ENCODE results near the gene PTPN23. TPM values are rescaled to one million over a fixed set of nuclear protein-coding genes. Genes with fewer than 3 reads are reported as not detected.

Gene PTPN23
- total and polyA plus RNA-seq, 4 experiments from 2014 or later = 0.46 to 53.9 (median 27.2) TPM

- peaks cover 0 to 5% (median under 1%) of the 10 kb centered on the region in 4 donors for H3K4me1 Mint-ChIP-seq
- peaks cover 19 to 47% of the 10 kb centered on the region in 2 donors for H3K36me3 Mint-ChIP-seq
- Histone ChIP-seq H3K36me3 (ENCODE audit: insufficient read depth, low read length) (peaks cover 54% of the 10 kb centered on the region), H3K9me3 (ENCODE audit: control insufficient read depth in 1 of 2, low read length in 2 of 2) (no peaks in the 10 kb centered on the region), H3K27me3 (ENCODE audit: insufficient read depth, low read length) (no peaks in the 10 kb centered on the region), H3K4me1 (ENCODE audit: insufficient read depth, low read length) (no peaks in the 10 kb centered on the region), H3K4me3 (ENCODE audit: low read length in 2 of 2) (no peak overlapping the region), H3K27ac (ENCODE audit: low read depth, low read length) (no peak overlapping the region)
- intact Hi-C loops (cut with micrococcal nuclease) = no loop called here
- no peaks in the 10 kb centered on the region for H3K9me3 Mint-ChIP-seq
- peak overlapping the region in 3 of 7 donors; percentile 75 to 87 (median 75) for H3K27ac Mint-ChIP-seq
- POLR2A ChIA-PET (ENCODE audit: partially characterized antibody) = no interaction called here
- H3K27me3 Mint-ChIP-seq = no peaks in the 10 kb centered on the region
- H3K4me3 Mint-ChIP-seq = no peak overlapping the region
- CTCF ChIA-PET (ENCODE audit: partially characterized antibody) = interaction anchor here (1.2 kb wide), 1 partner anchor 8 kb away, joined by 6 read pairs; no protein-coding TSS in a partner anchor
- DNase-seq = no peak
Measured at GRCh38 chr3:47412842-47413520, 32.2 kb downstream of the PTPN23 start.

- Mint-ChIP-seq H3K9me3 (no peaks in the 10 kb centered on the region), H3K36me3 (peaks cover 19 to 41% of the 10 kb centered on the region in 2 donors), H3K4me1 (peaks cover 0 to 5% (median under 1%) of the 10 kb centered on the region in 4 donors), H3K4me3 (no peak overlapping the region), H3K27me3 (no peaks in the 10 kb centered on the region), H3K27ac (no peak overlapping the region)
- DNase-seq = no peak
- Histone ChIP-seq H3K36me3 (ENCODE audit: insufficient read depth, low read length) (peaks cover 47% of the 10 kb centered on the region), H3K4me3 (ENCODE audit: low read length in 2 of 2) (no peak overlapping the region), H3K9me3 (ENCODE audit: control insufficient read depth in 1 of 2, low read length in 2 of 2) (no peaks in the 10 kb centered on the region), H3K27me3 (ENCODE audit: insufficient read depth, low read length) (no peaks in the 10 kb centered on the region), H3K4me1 (ENCODE audit: insufficient read depth, low read length) (no peaks in the 10 kb centered on the region), H3K27ac (ENCODE audit: low read depth, low read length) (no peak overlapping the region)
- CTCF ChIA-PET (ENCODE audit: partially characterized antibody) = no interaction called here
- intact Hi-C loops (cut with micrococcal nuclease) = no loop called here
- POLR2A ChIA-PET (ENCODE audit: partially characterized antibody) = no interaction called here
Measured at GRCh38 chr3:47413751-47414150, 32.9 kb downstream of the PTPN23 start.

GRCh38 chr3:47414161-47414564 is 33.3 kb downstream of the PTPN23 start:
- Mint-ChIP-seq H3K36me3 (peaks cover 19 to 45% of the 10 kb centered on the region in 2 donors), H3K9me3 (no peaks in the 10 kb centered on the region), H3K27me3 (no peaks in the 10 kb centered on the region), H3K4me1 (peaks cover 0 to 5% (median under 1%) of the 10 kb centered on the region in 4 donors), H3K4me3 (no peak overlapping the region), H3K27ac (no peak overlapping the region)
- Histone ChIP-seq H3K27me3 (ENCODE audit: insufficient read depth, low read length) (no peaks in the 10 kb centered on the region), H3K4me1 (ENCODE audit: insufficient read depth, low read length) (no peaks in the 10 kb centered on the region), H3K27ac (ENCODE audit: low read depth, low read length) (no peak overlapping the region), H3K4me3 (ENCODE audit: low read length in 2 of 2) (no peak overlapping the region), H3K9me3 (ENCODE audit: control insufficient read depth in 1 of 2, low read length in 2 of 2) (no peaks in the 10 kb centered on the region), H3K36me3 (ENCODE audit: insufficient read depth, low read length) (peaks cover 46% of the 10 kb centered on the region)
- DNase-seq = no peak
- intact Hi-C loops (cut with micrococcal nuclease) = no loop called here
- ChIA-PET POLR2A (ENCODE audit: partially characterized antibody) (no interaction called here), CTCF (ENCODE audit: partially characterized antibody) (no interaction called here)

- no peaks in the 10 kb centered on the region for H3K9me3 ChIP-seq (ENCODE audit: control insufficient read depth in 1 of 2, low read length in 2 of 2)
- Mint-ChIP-seq H3K4me1 (peaks cover 0 to 5% (median under 1%) of the 10 kb centered on the region in 4 donors), H3K9me3 (no peaks in the 10 kb centered on the region), H3K27me3 (no peaks in the 10 kb centered on the region), H3K4me3 (no peak overlapping the region), H3K27ac (peak overlapping the region in 3 of 7 donors; percentile 42 to 59 (median 42)), H3K36me3 (peaks cover 19 to 47% of the 10 kb centered on the region in 2 donors)
- intact Hi-C loops (cut with micrococcal nuclease) = no loop called here
- H3K36me3 ChIP-seq (ENCODE audit: insufficient read depth, low read length) = peaks cover 51% of the 10 kb centered on the region
- H3K27ac ChIP-seq (ENCODE audit: low read depth, low read length) = no peak overlapping the region
- H3K4me3 ChIP-seq (ENCODE audit: low read length in 2 of 2) = no peak overlapping the region
- POLR2A ChIA-PET (ENCODE audit: partially characterized antibody) = no interaction called here
- CTCF ChIA-PET (ENCODE audit: partially characterized antibody) = no interaction called here
- no peak for DNase-seq
- H3K4me1 ChIP-seq (ENCODE audit: insufficient read depth, low read length) = no peaks in the 10 kb centered on the region
- H3K27me3 ChIP-seq (ENCODE audit: insufficient read depth, low read length) = no peaks in the 10 kb centered on the region
Measured at GRCh38 chr3:47414666-47415587, 34.1 kb downstream of the PTPN23 start.

GRCh38 chr3:47416041-47416440 is 35.2 kb downstream of the PTPN23 start:
- Mint-ChIP-seq H3K36me3 (peaks cover 21 to 50% of the 10 kb centered on the region in 2 donors), H3K27ac (peak overlapping the region in 3 of 7 donors; percentile 42 to 78 (median 59)), H3K9me3 (no peaks in the 10 kb centered on the region), H3K4me1 (peaks cover 3 to 8% (median 4%) of the 10 kb centered on the region in 4 donors), H3K27me3 (no peaks in the 10 kb centered on the region), H3K4me3 (peak overlapping the region in 1 of 8 donors; percentile 60)
- no peaks in the 10 kb centered on the region for H3K9me3 ChIP-seq (ENCODE audit: control insufficient read depth in 1 of 2, low read length in 2 of 2)
- peaks cover 5% of the 10 kb centered on the region for H3K4me1 ChIP-seq (ENCODE audit: insufficient read depth, low read length)
- no peak for DNase-seq
- H3K27me3 ChIP-seq (ENCODE audit: insufficient read depth, low read length) = no peaks in the 10 kb centered on the region
- intact Hi-C loops (cut with micrococcal nuclease) = no loop called here
- peaks cover 55% of the 10 kb centered on the region for H3K36me3 ChIP-seq (ENCODE audit: insufficient read depth, low read length)
- no peak overlapping the region for H3K27ac ChIP-seq (ENCODE audit: low read depth, low read length)
- no peak overlapping the region for H3K4me3 ChIP-seq (ENCODE audit: low read length in 2 of 2)
- POLR2A ChIA-PET (ENCODE audit: partially characterized antibody) = no interaction called here
- CTCF ChIA-PET (ENCODE audit: partially characterized antibody) = no interaction called here

DNA sequence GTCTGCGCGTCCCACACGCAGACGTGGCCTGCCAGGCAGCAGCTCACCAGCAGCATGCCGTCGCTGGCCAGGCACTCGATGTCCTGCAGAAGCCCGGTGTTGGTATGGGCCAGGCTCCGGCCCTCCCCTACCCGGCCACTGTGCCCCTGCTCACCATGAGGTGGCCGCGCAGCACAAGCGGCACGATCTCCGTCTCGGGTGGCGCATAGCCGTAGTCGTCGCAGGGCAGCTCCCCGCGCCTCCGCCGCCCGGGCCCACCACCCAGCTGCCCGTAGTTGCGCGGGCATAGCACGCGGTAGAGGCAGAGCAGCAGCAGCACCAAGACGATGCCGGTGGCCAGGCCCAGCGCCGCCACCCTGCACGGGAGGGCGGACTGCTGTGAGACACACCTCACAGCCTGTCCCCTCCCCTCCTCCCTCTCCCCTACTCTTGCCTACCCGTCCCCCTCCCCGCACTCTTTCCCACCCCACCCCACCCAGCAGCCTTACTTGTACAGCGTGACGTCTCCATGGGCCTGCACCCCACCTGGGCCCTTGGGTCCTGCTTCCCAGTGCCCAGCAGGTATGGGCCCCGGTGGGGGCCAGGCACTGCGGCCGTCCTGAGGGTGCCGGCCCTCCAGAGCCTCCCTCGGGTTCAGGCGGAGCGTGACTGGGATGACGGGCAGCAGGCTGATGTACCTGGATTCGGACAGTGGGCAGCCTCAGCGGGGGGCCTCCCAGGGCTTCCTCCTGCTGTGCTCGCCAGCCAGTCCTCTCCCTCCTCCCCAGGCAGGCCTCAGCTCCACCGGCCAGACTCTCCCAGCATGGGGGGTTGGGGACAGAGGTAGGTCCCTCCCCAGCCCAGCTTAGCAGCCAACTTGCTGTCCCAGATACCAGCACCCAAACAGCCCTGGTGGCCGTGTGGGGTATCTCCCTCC is 37.6 kb downstream of the PTPN23 start:
- Histone ChIP-seq H3K4me3 (ENCODE audit: low read length in 2 of 2) (no peak overlapping the region), H3K27me3 (ENCODE audit: insufficient read depth, low read length) (no peaks in the 10 kb centered on the region), H3K9me3 (ENCODE audit: control insufficient read depth in 1 of 2, low read length in 2 of 2) (no peaks in the 10 kb centered on the region), H3K4me1 (ENCODE audit: insufficient read depth, low read length) (peaks cover 18% of the 10 kb centered on the region), H3K27ac (ENCODE audit: low read depth, low read length) (no peak overlapping the region), H3K36me3 (ENCODE audit: insufficient read depth, low read length) (peaks cover 34% of the 10 kb centered on the region)
- Mint-ChIP-seq H3K36me3 (peaks cover 13 to 45% of the 10 kb centered on the region in 2 donors), H3K27me3 (no peaks in the 10 kb centered on the region), H3K9me3 (no peaks in the 10 kb centered on the region), H3K4me3 (no peak overlapping the region), H3K27ac (peak overlapping the region in 1 of 7 donors; percentile 80), H3K4me1 (peaks cover 8 to 21% (median 12%) of the 10 kb centered on the region in 4 donors)
- ChIA-PET CTCF (ENCODE audit: partially characterized antibody) (interaction anchor here (4.7 kb wide), 1 partner anchor 58 kb away, joined by 69 read pairs; the partner anchor contains the start of gene SCAP), POLR2A (ENCODE audit: partially characterized antibody) (no interaction called here)
- DNase-seq = no peak
- intact Hi-C loops (cut with micrococcal nuclease) = no loop called here
